GM19438 (cell line): Measurements from ENCODE around the gene TIE1.

Experiments used
- ATAC-seq: cut with Tn5 transposase; IDR thresholded peaks from one replicate; pipeline ENCODE4 v1.9.1; 2021; ENCODE audit warnings: low read depth; ENCODE audit not compliant: unreplicated experiment

The TIE1 gene

DNA sequence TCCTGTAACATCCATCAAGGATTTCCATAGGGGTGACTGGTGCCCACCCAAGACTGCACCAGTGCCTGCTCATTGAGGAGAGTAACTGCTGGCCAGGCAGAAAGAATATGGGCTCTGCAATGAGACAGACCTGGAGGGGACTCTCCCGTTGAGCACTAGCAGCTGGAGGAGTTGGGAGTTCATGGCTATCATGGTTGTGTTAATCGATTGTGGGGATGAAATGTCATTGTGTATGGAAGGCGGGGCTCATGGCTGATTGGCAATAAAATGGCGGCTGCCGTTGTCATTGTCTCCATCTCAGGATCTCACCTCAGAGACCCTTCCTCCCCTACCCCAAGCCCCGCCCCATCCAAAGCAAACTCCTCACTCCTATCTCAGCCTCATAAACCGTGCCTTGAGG, 27.1 kb upstream of the TIE1 start:
- ATAC-seq, result no peak

DNA sequence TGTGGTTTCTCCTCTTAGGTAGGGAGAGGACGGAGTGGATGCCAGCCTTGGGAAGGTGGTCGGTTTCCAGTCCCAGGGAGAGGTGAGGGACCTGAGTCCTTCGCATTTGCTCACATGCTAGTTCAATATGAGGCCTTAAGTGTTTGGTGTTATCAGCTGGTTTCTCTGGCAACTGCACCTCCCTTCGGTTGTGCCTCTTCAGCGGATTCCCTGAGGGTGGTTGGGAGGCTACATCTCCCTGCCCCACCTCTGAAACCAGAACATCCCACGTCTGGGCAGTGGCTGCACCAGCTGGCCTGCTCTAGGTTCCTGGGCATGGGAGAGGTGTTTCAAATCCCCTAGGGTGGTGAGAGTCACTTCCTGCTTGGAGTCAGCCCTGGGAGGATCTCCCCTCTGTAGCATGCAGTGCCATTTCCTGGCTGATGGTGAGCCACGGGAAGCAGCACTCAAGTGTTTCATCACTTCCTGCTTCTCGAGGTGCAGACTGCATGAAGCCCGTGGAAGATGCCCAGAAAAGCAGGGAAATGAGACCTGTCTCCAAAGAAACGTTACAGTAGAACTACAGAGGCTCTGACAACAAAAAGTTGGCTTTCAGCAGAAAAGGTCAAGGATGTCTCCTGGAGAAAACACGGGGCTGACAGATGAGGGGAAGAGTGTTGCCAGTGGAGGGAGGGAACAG, 26.5 kb upstream of the TIE1 start:
- ATAC-seq, result no peak

DNA sequence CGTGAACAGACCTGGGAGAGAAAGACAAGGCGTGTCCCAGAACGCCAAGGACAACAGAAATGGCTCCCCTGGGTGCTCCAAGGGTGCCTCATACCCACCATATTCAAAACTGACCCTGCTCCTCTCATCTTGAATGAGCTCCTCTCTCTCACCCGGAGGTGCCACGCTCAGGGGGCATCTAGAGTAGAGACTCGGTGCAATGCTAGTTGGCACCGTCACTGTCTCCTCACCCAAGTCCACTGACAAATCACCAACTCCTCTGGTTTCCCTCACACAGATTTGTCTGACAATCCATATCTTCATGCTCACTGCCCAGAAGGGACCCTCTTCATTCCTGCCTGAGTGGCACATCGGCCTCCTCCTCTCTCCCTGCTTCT, 26.0 kb upstream of the TIE1 start:
- ATAC-seq, result no peak

DNA sequence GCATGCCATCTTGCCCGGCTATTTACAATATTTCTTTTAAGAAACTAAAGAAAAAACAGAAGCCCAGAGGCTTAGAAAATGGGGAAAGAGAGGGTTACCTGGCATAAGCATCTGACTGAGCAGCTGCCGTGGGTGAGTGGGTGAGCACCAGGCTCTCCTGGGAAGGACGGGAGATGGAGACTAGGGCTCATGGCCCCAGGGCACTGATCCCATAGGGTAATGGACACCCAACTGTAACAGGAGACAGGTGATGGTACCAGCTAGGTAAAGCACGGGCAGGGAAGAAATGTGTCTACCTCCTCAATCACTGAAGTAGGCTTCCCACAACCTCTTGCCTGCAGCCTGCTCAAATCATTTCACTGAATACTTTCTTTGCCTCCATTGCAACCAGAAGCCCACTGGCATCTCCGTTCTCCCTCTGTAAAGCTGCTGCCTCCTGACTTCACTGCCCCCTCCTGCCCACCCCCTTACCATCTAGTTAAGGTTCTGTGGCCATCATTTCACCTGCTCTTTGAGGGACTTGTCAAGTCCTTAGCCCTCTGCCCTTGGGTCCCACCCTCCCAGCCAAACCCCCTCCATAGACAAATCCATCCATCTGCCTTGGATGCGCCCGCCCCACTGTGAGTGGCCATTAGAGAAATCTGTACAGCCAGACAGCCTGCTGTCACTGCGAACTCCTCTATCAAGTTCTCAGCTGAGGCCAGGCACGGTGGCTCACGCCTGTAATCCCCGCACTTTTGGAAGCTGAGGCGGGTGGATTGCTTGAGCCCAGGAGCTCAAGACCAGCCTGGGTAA, 24.8 kb upstream of the TIE1 start:
- no peak for ATAC-seq

DNA sequence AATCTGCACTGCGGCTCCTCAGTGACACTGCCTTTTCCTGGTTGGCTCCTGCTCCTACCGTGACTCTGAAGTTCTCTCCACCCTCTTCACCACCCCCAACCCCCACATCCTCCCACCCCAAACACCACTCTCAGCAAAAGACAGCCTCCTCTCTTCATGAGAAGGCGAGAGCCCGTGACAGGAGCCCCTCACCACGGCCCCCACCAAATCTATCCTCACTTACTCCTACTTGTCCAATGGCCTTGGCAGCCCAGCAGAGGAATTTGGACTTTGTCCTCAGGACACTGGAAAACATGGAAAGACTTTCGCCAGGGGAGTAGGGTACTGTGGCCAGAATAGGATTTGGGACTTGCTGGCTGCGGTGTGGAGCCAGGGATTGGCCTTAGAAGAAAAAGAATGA, 24.1 kb upstream of the TIE1 start:
- no peak for ATAC-seq

DNA sequence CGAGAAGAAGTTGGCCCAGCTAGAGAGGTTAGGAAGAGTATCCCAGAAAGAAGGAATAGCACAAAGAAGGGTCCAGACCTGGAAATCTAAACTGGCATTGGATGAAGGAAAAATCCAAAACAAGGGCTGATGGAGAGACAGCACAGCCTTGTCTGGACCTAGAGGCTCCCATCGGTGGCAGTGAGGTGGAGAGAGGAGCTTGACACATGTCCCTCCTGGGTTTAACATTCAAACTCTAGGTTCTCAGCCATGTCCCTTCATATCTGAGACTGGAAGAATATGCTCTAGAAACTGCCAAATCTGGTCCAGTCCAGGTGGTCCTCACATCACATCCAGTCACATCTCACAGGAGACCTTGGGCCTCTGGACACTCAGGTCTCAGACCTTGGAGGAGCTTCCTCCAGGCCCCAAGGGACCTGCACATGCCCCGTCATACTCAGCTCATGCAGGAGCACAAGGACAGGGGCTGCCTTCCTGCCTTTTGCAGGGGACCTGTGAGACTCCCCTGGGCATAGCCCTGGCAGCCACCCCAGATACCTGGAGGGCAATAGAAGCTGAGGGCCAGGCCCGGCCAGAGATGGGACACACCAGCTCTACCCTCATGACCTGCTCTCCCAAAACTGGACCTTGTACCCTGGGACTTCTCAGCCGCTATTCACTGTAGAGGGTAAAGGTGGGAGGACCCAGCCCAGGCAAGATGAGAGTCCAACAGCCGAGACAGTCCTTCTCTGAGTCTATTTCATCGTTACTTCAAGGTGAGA, 23.5 kb upstream of the TIE1 start:
- ATAC-seq, result no peak

DNA sequence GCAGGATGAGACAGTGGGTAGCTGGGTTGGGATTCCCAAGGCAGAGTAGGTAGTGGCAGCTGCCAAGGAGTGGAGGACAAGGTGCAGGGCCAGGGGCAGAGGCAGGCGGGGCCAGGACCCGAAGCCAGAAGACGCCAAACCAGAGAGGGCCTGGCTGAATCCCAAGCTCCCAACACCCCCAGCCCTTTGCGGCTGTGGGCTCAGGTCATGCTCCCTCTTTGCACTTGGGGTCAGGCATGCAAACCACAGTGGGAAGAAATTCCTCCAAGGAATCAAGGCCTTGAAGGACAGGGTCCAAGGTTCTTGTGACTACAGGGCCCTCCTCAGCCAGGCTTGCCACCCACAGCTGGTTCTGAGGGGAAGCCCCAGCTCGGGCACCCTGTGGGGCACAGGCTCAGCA, 21.6 kb upstream of the TIE1 start:
- no peak for ATAC-seq

DNA sequence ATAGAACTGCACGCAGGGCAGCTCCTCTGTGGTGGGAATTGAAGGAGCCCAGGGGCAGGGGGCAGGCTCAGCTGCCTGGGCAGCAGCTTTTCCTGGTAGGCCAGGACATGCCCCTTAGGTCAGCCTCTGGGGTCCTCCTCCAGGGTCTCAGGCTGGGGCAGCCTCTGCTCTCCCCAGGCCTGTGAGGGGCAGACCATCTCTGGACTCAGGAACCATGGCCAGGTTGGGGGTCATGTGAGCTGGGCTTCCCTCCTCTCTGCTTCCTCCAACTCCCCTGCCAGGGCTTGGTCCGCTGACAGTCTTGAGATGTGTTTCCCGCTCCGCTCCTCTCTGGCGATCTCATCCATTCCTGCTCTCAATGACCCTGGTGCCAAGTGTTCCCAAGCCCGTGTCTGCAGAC, 21.1 kb upstream of the TIE1 start:
- ATAC-seq, result no peak

DNA sequence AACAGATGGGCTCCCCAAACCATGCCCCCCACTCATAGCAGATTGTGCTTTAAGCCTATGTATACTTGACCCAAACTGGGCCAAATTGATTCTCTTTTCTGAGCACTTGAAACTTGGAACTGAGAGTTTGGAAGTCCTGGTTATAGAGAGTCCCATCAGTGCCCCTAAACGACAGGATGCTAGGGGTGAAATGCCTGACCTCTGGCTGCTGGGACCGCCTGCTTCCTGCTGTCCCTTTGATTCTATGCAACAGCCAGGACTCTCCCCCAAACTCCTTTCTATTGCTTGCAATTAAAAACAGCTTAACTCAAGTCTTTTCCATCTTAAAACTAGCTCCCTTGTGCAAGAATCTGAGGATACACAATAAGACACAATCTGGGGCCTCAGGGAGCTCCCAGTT, 20.1 kb upstream of the TIE1 start:
- ATAC-seq, result no peak

DNA sequence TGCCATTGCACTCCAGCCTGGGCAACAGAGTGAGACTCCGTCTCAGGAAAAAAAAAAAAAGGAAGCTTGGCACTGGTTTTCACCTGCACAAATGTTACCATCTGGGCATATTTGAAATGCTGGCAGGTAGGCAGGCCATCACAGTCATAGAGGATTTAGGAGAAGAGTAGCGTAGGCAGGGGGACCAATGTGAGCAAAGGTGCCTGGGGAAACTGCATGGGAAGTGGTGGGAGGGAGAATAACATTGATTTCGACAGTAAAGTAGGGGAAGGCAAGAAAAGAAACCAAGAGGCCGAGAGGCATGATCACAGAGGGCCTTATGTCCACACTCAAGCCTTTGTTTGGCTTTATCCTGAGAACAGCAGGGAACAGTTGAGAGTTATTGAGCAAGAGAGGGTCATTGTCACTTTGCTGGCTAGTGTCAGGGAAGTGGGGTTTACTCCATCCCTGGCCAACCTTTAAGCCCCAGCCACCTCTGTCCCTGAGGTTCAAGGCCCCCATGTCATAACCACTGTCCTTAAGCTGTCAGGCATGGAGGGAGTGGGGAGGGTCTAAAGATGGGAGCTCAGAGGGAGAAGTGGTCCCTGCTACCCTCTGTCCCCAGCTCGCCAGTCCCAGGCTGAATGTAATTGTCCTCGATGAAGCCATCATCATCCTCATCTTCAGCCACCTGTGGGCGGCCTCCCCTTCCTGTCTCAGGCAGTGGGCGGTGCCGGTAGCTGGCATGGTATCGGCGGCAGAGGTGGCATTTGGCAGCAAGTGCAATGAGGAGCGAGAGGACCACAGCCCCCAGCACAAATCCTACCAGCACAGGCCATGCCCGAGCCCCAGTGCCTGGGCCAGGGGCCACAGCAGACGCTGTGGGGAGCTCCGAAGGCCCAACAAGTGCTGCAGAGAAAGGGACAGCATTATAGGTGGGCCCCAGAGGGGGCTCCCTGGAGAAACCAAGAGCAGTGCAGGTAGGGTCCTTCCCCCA, 18.3 kb upstream of the TIE1 start:
- no peak for ATAC-seq

DNA sequence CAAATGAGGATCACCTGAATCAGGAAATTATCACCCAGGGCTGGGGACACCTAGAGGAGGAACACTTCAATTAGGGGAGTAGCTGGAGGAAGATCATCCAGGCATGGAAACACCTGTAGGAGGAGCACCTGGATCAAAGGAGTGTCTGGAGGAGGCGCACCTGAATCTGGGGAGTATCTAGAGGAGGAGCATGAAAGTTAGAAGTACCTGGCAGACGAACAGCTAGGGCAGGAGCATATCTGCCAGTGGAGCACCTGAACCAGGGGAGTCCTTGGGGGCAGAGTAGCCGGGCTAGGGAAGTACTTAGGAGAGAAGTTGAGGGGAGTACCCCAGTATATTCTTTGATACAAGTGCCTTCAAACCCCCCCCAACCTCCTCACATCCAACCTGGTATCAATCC, 16.7 kb upstream of the TIE1 start:
- ATAC-seq, result no peak

DNA sequence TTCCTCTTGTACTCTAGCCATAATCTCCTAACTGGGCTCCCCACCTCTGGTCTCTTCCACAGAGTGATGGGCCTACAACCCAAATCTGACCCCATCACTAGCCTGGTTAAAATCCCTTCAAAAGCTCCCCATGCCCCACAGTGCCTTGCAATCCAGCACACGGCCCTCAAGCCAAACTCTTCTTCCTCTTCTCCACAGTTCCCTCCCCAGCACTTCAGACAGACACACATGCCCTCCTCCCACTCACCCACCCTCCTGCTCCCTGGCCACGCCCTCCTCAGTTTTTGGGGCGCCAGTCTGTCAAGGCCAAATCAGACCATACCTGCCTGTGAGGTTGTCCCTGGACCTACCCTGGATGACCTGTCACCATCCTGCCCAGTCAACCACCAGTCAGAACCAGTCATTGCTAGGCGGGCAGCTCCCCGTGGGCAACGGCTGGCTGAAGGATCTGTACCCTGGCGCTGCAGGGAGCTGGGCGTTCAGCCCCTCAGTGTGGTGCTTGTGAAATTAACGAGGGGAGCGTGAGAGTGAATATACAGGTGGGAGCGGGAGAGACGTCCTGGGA, 16.2 kb upstream of the TIE1 start:
- ATAC-seq, result no peak

DNA sequence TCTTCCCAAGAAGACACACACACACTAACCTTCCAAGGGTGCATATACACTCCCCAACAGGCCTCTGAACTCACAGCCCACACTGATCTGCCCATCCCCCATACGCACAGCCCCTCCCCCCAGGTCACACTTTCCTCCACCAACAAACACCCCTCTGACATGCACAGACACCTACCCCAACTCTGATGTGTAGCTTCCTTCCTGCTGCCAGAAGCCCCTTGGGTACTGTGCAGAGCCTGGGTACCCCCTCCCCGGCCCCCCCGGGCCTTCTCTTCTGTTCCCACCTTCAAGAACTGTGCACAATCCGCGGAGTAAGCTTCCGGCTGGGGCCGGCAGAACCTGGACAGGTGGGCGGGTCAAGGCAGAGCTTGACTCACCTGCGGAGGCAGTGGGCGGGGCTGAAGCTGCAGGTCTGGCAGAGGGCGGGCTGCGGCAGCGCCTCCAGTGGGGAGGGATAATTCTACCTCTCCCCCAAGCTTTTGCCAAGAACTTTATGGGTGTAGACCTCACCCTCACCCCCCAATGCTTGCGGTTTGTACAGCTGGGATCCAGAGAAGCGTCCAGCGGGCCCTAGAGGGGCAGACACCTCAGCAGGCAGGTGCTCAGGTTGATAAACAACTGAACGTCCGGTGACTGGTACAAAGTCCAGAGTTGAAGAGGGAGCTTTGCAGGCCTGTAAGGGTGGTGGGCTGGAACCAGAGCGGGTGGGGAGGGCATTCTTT, 15.4 kb upstream of the TIE1 start, which contains the start of gene C1orf210:
C1orf210 (minus strand) TSS at position 313 of the 722 bp plus-strand sequence. CDS start 2,311 bp downstream, outside the sequence.
- ATAC-seq, result no peak

DNA sequence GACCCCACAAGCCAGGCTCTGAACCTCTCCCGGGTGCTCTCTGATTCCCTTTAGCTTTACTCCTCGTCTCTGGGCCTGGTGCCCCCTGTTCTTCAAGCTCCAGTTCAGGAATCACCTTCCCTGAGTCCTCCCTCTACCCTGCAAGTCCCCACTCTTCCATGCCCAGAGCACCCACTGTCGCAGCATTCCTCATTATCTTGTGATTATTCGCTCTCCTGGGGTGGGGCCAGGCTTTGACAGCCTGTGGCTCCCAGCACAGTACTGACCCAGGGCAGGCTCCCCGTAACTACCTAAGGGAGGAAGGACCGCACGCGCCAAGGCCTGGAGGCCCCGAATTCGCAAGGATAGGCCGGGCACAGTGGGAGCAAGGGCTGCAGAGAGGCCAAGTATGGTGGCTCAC, 14.7 kb upstream of the TIE1 start:
- no peak for ATAC-seq

DNA sequence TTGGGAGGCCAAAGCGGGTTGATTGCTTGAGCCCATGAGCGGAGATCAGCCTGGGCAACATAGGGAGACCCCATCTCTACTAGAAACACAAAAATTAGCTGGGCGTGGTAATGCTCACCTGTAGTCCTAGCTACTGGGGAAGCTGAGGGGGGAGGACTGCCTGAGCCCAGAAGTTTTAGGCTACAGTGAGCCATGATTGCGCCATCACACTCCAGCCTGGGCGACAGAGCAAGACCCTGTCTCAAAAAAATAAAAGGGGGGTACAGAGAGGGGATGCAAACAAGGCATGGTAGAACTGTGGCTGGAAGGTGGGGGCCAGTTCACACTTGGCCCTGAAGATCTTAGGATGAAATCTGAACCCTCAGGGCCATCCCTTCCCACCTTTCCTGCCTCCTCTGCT, 14.2 kb upstream of the TIE1 start:
- ATAC-seq, result no peak

DNA sequence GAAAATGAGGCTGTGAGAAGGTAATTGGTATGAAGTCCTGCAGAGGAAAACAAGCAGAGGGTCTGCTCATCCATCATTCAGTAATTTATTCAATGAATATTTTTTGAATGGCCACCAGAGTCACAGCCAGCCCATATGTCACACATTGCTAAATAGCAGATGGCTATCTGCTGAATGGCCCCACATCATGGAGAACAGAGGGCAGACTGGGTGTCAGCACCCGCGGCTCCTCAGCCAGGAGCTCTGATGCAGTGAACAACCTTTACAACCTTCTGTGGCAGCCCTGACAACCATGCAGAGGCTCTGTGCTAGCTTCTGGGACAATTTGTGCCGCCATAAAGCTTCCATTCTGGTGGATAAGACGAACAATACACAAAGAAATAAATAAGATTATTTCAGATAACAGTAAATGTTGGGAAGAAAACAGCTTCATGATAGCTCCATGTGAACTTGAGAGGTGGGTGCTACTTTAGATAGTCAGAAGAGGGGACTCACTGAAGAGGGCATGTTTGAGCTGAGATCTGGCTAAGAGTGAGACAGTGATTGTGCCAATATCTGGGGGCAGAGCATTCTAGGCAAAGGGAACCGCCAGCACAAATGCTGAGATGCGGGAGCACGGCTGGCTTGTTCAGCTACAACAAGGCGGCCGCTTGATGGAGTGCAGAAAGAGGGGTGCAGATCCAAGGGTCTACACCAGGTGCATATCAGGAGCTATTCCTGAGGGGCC, 12.6 kb upstream of the TIE1 start:
- ATAC-seq, result no peak

DNA sequence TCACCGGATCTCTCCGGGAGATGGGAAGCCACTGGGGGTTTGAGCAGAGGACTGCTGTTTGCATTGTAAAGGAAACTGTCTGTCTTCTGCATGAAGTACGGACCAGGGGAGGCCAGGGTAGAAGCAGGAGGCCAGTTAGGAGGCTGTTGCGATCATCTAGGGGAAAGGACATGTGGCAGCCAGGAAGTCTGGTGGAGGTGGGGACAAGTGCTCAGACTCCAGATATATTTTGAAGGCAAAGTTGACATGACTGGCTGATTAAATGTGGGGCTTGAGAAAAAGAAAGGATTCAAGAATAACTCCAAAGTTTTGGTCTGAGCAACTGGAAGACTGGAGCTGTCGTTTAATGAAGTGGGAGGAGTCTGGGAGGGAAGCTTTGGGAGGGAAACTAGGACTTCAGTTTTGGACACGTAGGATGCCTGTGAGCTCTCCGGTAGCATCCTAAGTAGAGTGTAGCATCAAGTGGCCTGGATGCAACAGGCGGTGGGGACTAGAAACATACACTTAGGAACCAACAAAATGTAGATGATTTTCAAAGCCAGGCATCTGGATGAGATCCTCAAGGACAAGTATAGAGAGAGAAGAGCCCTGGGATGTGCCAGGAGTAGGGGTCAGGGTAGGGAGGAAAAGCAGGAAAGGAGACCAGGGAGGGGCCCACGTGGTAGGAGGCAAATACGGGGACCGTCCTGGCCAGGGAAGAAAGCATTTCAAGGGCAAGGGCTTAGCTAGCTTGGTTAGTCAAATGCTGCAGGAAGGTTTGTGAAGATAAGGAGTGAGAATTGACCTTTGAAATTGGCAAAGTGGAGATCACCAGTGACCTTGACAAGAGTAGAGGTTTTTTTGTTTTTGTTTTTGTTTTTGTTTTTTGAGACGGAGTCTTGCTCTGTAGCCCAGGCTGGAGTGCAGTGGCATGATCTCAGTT, 11.7 kb upstream of the TIE1 start:
- ATAC-seq, result no peak

DNA sequence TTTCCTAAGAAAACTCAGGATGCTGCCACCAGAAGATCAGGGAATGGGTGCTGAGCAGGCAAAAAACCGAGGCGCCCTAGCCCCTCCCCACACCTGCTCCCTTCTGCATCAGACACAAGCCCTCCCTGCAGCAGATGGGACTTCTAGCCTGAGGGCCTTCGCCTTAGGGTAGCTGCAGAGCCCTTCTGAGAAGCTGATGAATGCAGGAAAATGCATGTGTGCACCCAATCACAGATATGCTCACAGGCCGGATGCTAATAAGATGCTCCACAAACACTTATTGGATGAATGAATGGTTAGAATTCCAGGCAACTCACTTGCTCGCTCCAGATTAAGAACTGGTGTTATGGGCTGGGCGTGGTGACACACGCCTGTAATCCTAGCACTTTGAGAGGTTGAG, 8.6 kb upstream of the TIE1 start:
- ATAC-seq, result no peak
